ENCODE results near the gene UBP1.

Gene UBP1

DNA sequence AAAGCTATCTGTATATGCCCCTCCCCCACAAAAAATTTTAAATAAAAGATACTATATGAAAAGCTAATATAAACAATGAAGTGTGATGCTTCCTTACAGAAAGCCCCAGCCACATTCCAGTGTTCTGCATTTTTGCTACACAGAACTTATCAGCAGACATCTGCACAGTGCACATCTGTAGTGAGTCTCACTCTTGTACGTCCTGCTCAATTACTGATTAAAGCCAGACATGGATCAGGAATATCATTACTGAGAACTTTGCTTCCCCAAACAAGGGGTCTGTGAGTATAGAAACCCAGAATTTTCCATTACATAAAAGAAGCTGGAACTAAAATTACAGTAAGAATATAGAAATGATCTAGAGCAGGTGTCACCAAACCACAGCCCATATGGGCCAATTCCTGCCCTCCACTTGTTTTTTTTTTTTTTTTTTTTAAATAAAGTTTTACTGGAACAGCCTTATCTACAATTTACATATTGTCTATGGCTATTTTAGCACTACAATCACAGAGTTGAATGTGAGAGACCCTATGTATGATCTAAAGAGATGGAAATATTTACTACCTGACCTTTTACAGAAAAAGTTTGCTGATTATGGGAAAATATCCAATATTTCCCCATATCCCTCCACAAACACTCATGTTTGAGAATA lies 45.7 kb downstream of the UBP1 start:
- TF ChIP-seq ZNF384 (IDR thresholded peaks at IDR 0.05) (peak; percentile 80), CTBP1 (IDR thresholded peaks at IDR 0.05; ENCODE audit: borderline replicate concordance) (no peak)
- POLR2A ChIA-PET, result no interaction called here
- no peak for DNase-seq (ENCODE audit: extremely low spot score)
- CTCF ChIA-PET, result interaction anchor here (0.6 to 1.7 kb wide), 4 partner anchors 22 to 206 kb away, joined by 3 to 9 read pairs (median 4); no protein-coding TSS in a partner anchor

DNA sequence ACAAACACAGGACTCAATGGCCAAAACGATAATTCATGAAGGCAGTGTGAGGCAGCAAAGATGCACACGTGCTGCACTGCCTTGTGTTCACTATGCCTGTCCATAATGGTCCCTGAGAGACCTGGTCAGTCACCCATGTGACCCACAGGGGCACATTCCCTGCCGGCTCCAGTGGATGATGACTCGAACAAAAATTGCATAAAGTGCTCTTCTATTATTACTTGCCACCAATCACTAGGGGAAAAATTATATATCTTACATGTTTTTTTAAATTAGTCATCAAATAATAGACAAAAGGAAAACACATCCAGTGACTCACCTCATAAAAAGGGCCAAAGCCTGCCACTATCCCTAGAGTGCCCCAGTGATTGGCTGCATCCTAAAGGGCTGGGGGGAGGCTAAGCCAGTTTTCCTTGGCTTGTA lies 47.5 kb downstream of the UBP1 start:
- TF ChIP-seq TARDBP (IDR thresholded peaks at IDR 0.05), result no peak
- TF ChIP-seq, protein P1, sequence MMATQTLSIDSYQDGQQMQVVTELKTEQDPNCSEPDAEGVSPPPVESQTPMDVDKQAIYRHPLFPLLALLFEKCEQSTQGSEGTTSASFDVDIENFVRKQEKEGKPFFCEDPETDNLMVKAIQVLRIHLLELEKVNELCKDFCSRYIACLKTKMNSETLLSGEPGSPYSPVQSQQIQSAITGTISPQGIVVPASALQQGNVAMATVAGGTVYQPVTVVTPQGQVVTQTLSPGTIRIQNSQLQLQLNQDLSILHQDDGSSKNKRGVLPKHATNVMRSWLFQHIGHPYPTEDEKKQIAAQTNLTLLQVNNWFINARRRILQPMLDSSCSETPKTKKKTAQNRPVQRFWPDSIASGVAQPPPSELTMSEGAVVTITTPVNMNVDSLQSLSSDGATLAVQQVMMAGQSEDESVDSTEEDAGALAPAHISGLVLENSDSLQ (IDR thresholded peaks at IDR 0.05), result no peak
- no peak for DNase-seq (ENCODE audit: extremely low spot score)
- ChIA-PET POLR2A (no interaction called here), CTCF (no interaction called here)

DNA sequence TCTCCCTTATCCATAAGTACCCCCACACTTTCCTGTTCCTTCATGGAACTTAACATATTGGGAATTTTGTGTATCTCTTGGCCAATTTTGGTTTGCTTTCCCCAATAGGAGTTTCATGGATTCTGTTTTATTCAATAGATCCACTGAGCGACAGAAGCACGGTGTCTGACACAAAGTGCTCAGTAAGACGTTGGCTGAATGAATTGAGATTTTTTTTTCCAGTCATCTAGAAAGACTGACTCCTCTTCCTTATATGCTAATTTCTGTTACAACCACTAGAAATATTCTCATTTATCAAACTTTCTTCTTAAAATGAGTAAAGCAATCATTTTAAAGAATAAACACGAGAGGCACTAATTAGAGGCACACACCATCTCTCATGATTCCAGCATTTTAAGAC lies 48.1 kb downstream of the UBP1 start:
- ChIA-PET CTCF (no interaction called here), POLR2A (no interaction called here)
- no peak for DNase-seq (ENCODE audit: extremely low spot score)
- TF ChIP-seq ARNT (IDR thresholded peaks at IDR 0.05), result no peak
- TF ChIP-seq HDGF (IDR thresholded peaks at IDR 0.05; ENCODE audit: borderline replicate concordance), result no peak
- TF ChIP-seq FOXK2 (IDR thresholded peaks at IDR 0.05), result no peak
- TF ChIP-seq CTBP1 (IDR thresholded peaks at IDR 0.05; ENCODE audit: borderline replicate concordance), result no peak
- TF ChIP-seq NFRKB (IDR thresholded peaks at IDR 0.05), result no peak
- no peak for TF ChIP-seq ZNF384 (IDR thresholded peaks at IDR 0.05)
- TF ChIP-seq L3MBTL2 (conservative IDR thresholded peaks at IDR 0.05), result no peak
- no peak for TF ChIP-seq SP1 (IDR thresholded peaks at IDR 0.05)
- TF ChIP-seq FOXA1 (IDR thresholded peaks at IDR 0.05), result no peak
- no peak for TF ChIP-seq LEF1 (IDR thresholded peaks at IDR 0.05; ENCODE audit: borderline replicate concordance)

DNA sequence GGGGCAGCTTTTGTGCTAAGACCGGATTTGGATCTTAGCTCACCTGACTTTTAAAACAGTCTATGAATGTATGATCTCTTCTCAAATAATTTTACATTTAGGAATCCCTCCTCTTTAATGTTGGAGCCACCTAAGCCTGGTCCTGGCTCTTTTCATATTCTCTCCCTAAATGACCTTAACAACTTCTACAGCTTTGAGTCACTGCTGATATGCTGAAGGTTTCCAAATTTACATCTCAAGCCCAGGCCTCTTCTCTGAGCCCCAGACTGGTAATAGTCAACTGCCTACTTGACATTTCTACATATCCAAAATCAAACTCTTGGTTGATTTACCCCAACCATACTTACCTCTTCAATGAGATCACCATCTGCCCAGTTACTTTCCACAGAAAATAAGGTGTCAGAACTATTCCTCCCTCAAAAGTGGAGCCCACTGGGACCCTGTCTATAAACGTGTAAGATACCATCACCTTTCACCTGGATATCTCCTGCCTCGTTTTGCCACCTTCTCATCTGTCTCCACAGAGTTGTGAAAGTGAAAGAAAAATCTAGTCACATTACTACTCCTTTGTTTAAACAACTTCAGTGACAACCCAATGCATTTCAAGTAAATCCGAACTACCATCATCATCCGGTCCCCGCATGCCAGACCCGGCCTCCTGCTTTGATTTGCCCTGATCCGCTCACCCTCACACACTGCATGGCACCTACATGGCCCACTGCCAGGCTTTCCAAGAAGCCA lies 48.8 kb downstream of the UBP1 start:
- ChIA-PET CTCF (no interaction called here), POLR2A (interaction anchor here (1.3 kb wide), 1 partner anchor 48 kb away, joined by 4 read pairs; no protein-coding TSS in a partner anchor)
- DNase-seq (ENCODE audit: extremely low spot score), result no peak
- TF ChIP-seq CTBP1 (IDR thresholded peaks at IDR 0.05; ENCODE audit: borderline replicate concordance) (no peak), SP1 (IDR thresholded peaks at IDR 0.05) (no peak), L3MBTL2 (conservative IDR thresholded peaks at IDR 0.05) (no peak), NFRKB (IDR thresholded peaks at IDR 0.05) (no peak), HDGF (IDR thresholded peaks at IDR 0.05; ENCODE audit: borderline replicate concordance) (no peak), ZNF384 (IDR thresholded peaks at IDR 0.05) (no peak), LEF1 (IDR thresholded peaks at IDR 0.05; ENCODE audit: borderline replicate concordance) (no peak), FOXA1 (IDR thresholded peaks at IDR 0.05) (no peak), SUZ12 (IDR thresholded peaks at IDR 0.05) (no peak), ELF4 (IDR thresholded peaks at IDR 0.05) (no peak), ARNT (IDR thresholded peaks at IDR 0.05) (no peak), TARDBP (IDR thresholded peaks at IDR 0.05) (no peak), FOXM1 (IDR thresholded peaks at IDR 0.05; ENCODE audit: borderline replicate concordance) (no peak), FOXK2 (IDR thresholded peaks at IDR 0.05) (no peak)
- TF ChIP-seq, protein P1 (IDR thresholded peaks at IDR 0.05), result no peak

DNA sequence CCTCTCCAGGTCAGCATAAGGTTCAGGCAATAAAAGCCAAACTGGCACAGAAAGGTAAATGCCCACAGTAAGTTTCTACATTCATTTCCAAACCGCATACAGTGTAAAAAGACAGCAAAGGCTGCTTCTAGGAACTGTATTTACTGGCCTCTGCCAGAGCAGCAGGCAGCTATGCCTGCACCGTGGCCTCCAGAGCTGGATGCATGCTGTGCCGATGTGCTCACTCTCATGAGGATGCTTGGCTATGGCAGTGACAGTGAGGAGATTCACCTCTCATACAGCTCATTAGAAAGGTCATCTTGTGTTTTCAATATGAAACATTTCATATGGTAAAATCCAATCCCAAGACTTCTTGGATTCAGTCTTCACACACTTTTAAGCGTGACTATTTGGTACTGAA lies 50.3 kb downstream of the UBP1 start:
- TF ChIP-seq HDGF (IDR thresholded peaks at IDR 0.05; ENCODE audit: borderline replicate concordance) (no peak), LEF1 (IDR thresholded peaks at IDR 0.05; ENCODE audit: borderline replicate concordance) (no peak), NFRKB (IDR thresholded peaks at IDR 0.05) (no peak), ZNF384 (IDR thresholded peaks at IDR 0.05) (no peak), FOXM1 (IDR thresholded peaks at IDR 0.05; ENCODE audit: borderline replicate concordance) (no peak), SP1 (IDR thresholded peaks at IDR 0.05) (no peak), CTBP1 (IDR thresholded peaks at IDR 0.05; ENCODE audit: borderline replicate concordance) (no peak), TARDBP (IDR thresholded peaks at IDR 0.05) (no peak), ELF4 (IDR thresholded peaks at IDR 0.05) (no peak), FOXA1 (IDR thresholded peaks at IDR 0.05) (no peak), SUZ12 (IDR thresholded peaks at IDR 0.05) (no peak), FOXK2 (IDR thresholded peaks at IDR 0.05) (no peak), BHLHE40 (IDR thresholded peaks at IDR 0.05; ENCODE audit: borderline replicate concordance) (no peak)
- TF ChIP-seq, protein P1 (IDR thresholded peaks at IDR 0.05), result no peak
- ChIA-PET POLR2A (interaction anchor here (1.3 kb wide), 1 partner anchor 49 kb away, joined by 4 read pairs; no protein-coding TSS in a partner anchor), CTCF (interaction anchor here (0.6 kb wide), 1 partner anchor 605 kb away, joined by 5 read pairs; no protein-coding TSS in a partner anchor)
- no peak for DNase-seq (ENCODE audit: extremely low spot score)

DNA sequence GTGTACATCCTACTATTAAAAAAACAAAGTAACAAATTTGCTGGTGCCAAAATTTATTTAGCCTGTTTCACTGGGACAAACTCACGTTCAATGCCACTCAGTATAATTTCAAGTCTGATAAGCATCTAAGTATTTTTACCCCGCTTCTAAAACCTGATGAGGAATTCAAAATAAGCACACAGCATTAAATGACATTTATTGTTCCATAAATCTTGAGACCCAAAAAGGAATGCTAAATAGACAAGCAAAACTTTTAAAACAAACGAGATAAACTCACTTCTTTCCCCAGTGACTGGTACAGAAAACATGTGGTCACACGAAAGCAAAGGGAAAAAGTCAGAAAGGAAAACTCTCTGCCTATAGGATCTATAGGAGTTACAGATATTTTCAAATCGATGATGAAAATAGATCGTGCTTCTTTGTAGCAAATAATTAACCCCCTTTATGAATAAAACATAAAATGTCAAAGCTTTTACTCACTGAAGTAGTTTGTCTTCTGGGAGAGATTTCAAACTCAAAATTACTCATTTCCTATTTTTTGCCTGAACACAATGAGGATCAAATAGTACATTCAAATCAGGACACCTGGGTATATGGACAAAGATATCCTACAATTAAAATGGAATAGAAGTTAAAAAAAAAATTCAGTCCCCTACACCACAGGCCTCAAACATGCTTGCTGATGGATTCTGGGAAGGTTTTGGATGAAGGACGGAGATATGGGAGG lies 51.7 kb downstream of the UBP1 start:
- POLR2A ChIA-PET, result no interaction called here

More for the DNA sequence above, 51.7 kb downstream of the UBP1 start:
- DNase-seq (ENCODE audit: extremely low spot score), result no peak
- CTCF ChIA-PET, result interaction anchor here (0.7 kb wide), 1 partner anchor 399 kb away, joined by 6 read pairs; no protein-coding TSS in a partner anchor
- TF ChIP-seq, protein P1 (IDR thresholded peaks at IDR 0.05), result peak; percentile 45; the same call in 1 of the 2 replicates
- TF ChIP-seq TARDBP (IDR thresholded peaks at IDR 0.05), result no peak

Data from HEK293T (cell line).